ENCODE results near the gene DLGAP1. TPM values are rescaled to one million over a fixed set of nuclear protein-coding genes. Genes with fewer than 3 reads are reported as not detected.

DLGAP1 gene
- total and polyA plus RNA-seq, 2 of the 8 experiments (the other 6 are each of a cell fraction or from before 2014, with no cell fraction given), result 11.8 to 16.9 TPM

- Histone ChIP-seq H2BK12ac (ENCODE audit: low read depth, low read length) (no peak overlapping the region), H2BK20ac (ENCODE audit: low read length) (no peak overlapping the region), H3K27me3 (replicated peaks in 1 of 4; ENCODE audit: control insufficient read depth in 3 of 4, extremely low read depth in 1 of 4, insufficient read depth in 3 of 4, low read length in 3 of 4) (no peaks in the 10 kb centered on the region), H4K20me1 (replicated peaks in 1 of 2; ENCODE audit: control insufficient read depth in 1 of 2, insufficient read depth in 2 of 2, low read length in 2 of 2) (no peaks in the 10 kb centered on the region), H2BK5ac (ENCODE audit: low read depth, low read length) (no peak overlapping the region), H2AFZ (ENCODE audit: low read length) (no peak overlapping the region), H3K56ac (replicated peaks; ENCODE audit: insufficient read length, low read depth, low read length) (no peak overlapping the region), H2BK120ac (replicated peaks; ENCODE audit: low read depth, low read length) (no peak overlapping the region), H3K9me3 (ENCODE audit: insufficient read depth in 2 of 2, low read depth in 1 of 2, low read length in 1 of 2) (no peaks in the 10 kb centered on the region), H2AK5ac (ENCODE audit: low read depth, low read length) (no peak overlapping the region), H3K4me1 (replicated peaks in 1 of 4; ENCODE audit: control insufficient read depth in 3 of 4, insufficient read depth in 4 of 4, low read length in 3 of 4) (peaks cover 0 to 17% (median 3%) of the 10 kb centered on the region in 4 experiments; a peak in 5 of 7 replicates), H3K23ac (ENCODE audit: insufficient read length) (no peak overlapping the region), H4K91ac (replicated peaks; ENCODE audit: insufficient read length, low read length) (no peak overlapping the region), H3K23me2 (ENCODE audit: low read depth, low read length) (no peaks in the 10 kb centered on the region), H3K18ac (ENCODE audit: extremely low read depth, low read length) (no peak overlapping the region), H3K4me2 (ENCODE audit: insufficient read depth in 1 of 2, low read depth in 2 of 2, low read length in 2 of 2) (no peak overlapping the region), H4K8ac (ENCODE audit: extremely low read depth, insufficient read depth, low read length) (no peak overlapping the region), H3K27ac (ENCODE audit: low read depth, low read length) (no peak overlapping the region), H3K4me3 (ENCODE audit: extremely low read depth in 1 of 4, insufficient read depth in 2 of 4, low read depth in 3 of 4, low read length in 4 of 4) (no peak overlapping the region), H3K79me2 (ENCODE audit: control insufficient read depth in 1 of 2, insufficient read depth in 2 of 2, low read length in 2 of 2) (no peaks in the 10 kb centered on the region), H3K4ac (replicated peaks; ENCODE audit: insufficient read length, low read depth, low read length) (no peak overlapping the region), H3K79me1 (ENCODE audit: low read depth, low read length) (no peaks in the 10 kb centered on the region; the same call in 1 of the 2 replicates), H2BK15ac (ENCODE audit: low read length) (no peak overlapping the region), H3K9ac (replicated peaks in 1 of 4; ENCODE audit: extremely low read depth in 1 of 4, low read depth in 3 of 4, low read length in 3 of 4) (no peak overlapping the region), H3K14ac (ENCODE audit: insufficient read length) (no peak overlapping the region), H4K5ac (ENCODE audit: insufficient read length, low read depth, low read length) (no peak overlapping the region), H3K36me3 (ENCODE audit: control insufficient read depth in 2 of 4, insufficient read depth in 4 of 4, low read length in 3 of 4) (no peaks in the 10 kb centered on the region)
- 21% methylated on average over 3 of the region's 3 CpGs; no CpG with 5 or more reads in 1 of the 2 experiments for WGBS, 2 experiments (ENCODE audit: extremely low coverage in 1 of 2, insufficient coverage in 1 of 2, insufficient read length in 1 of 2, insufficient replicate concordance in 2 of 2, low coverage in 1 of 2, low lambda C conversion rate in 2 of 2, missing lambda C conversion rate in 1 of 2)
- ChIA-PET POLR2A (ENCODE audit: partially characterized antibody) (no interaction called here), CTCF (ENCODE audit: partially characterized antibody) (interaction anchor here (0.6 to 1.6 kb wide), 4 partner anchors 19 to 246 kb away, joined by 3 to 4 read pairs (median 4); no protein-coding TSS in a partner anchor)
- FAIRE-seq (peak; percentile 90), DNase-seq (ENCODE audit: low read depth in 1 of 2, low spot score in 2 of 2) (peak in 1 of 2 experiments; percentile 46)
- TF ChIP-seq MAX (IDR thresholded peaks at IDR 0.05), result no peak
- peak; percentile 57 to 68 for TF ChIP-seq RAD21 (IDR thresholded peaks at IDR 0.05 in 1 of 2, conservative IDR thresholded peaks at IDR 0.05 in 1 of 2; ENCODE audit: low read depth in 2 of 2, low read length in 2 of 2)
- no peak for TF ChIP-seq USF2 (IDR thresholded peaks at IDR 0.05; ENCODE audit: low read length)
- TF ChIP-seq BACH1 (IDR thresholded peaks at IDR 0.05; ENCODE audit: low read length), result no peak
- peak; percentile 35 to 66 (median 65) for TF ChIP-seq CTCF (IDR thresholded peaks at IDR 0.05; ENCODE audit: control extremely low read depth in 1 of 3, insufficient read depth in 1 of 3, low read depth in 1 of 3, low read length in 3 of 3)
- TF ChIP-seq MAFK (IDR thresholded peaks at IDR 0.05; ENCODE audit: low read depth, low read length), result no peak
- TF ChIP-seq EP300 (IDR thresholded peaks at IDR 0.05; ENCODE audit: borderline replicate concordance in 1 of 2, low read depth in 2 of 2, low read length in 2 of 2), result no peak
- no peak for TF ChIP-seq SRF (IDR thresholded peaks at IDR 0.05; ENCODE audit: low read depth, low read length)
- no peak for TF ChIP-seq SIN3A (conservative IDR thresholded peaks at IDR 0.05 in 1 of 2, IDR thresholded peaks at IDR 0.05 in 1 of 2; ENCODE audit: low read depth in 1 of 2, low read length in 2 of 2)
Measured at GRCh38 chr18:4017480-4017879, 437.6 kb downstream of the DLGAP1 start.
